Measurements from ENCODE around the gene AMIGO3.

Gene AMIGO3

GRCh38 chr3:49759226-49759625 lies 39.7 kb upstream of the AMIGO3 start:
- TF ChIP-seq POLR2AphosphoS5 (IDR thresholded peaks at IDR 0.05; ENCODE audit: low read depth): no peak
- TF ChIP-seq GABPA (IDR thresholded peaks at IDR 0.05; ENCODE audit: low read depth): no peak
- TF ChIP-seq, protein P1, sequence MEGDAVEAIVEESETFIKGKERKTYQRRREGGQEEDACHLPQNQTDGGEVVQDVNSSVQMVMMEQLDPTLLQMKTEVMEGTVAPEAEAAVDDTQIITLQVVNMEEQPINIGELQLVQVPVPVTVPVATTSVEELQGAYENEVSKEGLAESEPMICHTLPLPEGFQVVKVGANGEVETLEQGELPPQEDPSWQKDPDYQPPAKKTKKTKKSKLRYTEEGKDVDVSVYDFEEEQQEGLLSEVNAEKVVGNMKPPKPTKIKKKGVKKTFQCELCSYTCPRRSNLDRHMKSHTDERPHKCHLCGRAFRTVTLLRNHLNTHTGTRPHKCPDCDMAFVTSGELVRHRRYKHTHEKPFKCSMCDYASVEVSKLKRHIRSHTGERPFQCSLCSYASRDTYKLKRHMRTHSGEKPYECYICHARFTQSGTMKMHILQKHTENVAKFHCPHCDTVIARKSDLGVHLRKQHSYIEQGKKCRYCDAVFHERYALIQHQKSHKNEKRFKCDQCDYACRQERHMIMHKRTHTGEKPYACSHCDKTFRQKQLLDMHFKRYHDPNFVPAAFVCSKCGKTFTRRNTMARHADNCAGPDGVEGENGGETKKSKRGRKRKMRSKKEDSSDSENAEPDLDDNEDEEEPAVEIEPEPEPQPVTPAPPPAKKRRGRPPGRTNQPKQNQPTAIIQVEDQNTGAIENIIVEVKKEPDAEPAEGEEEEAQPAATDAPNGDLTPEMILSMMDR (IDR thresholded peaks at IDR 0.05; ENCODE audit: insufficient read depth, low read length): no peak
- no peak for TF ChIP-seq REST (IDR thresholded peaks at IDR 0.05; ENCODE audit: insufficient replicate concordance, low read depth)
- no peak for TF ChIP-seq SPI1 (IDR thresholded peaks at IDR 0.05; ENCODE audit: borderline replicate concordance, low read depth)
- H3K4me3 ChIP-seq (replicated peaks; ENCODE audit: insufficient read depth, low read length): no peak overlapping the region
- DNase-seq (ENCODE audit: low read depth in 1 of 2, low spot score in 1 of 2): no peak
- no peak overlapping the region for H3K27ac ChIP-seq (replicated peaks)
- no peaks in the 10 kb centered on the region for H3K27me3 ChIP-seq (ENCODE audit: insufficient read depth, poor library complexity, severe bottlenecking)

DNA sequence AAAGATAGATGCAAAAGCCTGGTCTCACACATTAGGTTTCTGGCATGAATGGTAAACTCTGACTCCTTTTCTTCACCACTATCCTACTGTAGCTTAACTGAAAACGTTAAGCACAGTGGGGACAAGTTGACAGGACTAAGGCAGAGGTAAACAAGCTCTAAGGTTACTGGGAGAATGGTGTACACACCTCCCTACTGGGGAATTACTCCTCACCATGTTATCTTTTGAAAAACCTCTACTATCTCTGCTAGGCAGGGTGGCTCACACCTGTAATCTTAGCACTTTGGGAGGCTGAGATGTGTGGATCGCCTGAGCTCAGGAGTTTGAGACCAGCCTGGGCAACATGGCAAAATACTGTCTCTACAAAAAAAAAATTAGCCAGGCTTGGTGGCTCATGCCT lies 37.7 kb upstream of the AMIGO3 start:
- TF ChIP-seq POLR2AphosphoS5 (IDR thresholded peaks at IDR 0.05; ENCODE audit: low read depth) (no peak), REST (IDR thresholded peaks at IDR 0.05; ENCODE audit: insufficient replicate concordance, low read depth) (no peak), GABPA (IDR thresholded peaks at IDR 0.05; ENCODE audit: low read depth) (no peak), SPI1 (IDR thresholded peaks at IDR 0.05; ENCODE audit: borderline replicate concordance, low read depth) (no peak)
- TF ChIP-seq, protein P1 (IDR thresholded peaks at IDR 0.05; ENCODE audit: insufficient read depth, low read length): no peak
- Histone ChIP-seq H3K27me3 (ENCODE audit: insufficient read depth, poor library complexity, severe bottlenecking) (no peaks in the 10 kb centered on the region), H3K4me3 (replicated peaks; ENCODE audit: insufficient read depth, low read length) (no peak overlapping the region), H3K27ac (replicated peaks) (no peak overlapping the region)
- no peak for DNase-seq (ENCODE audit: low read depth in 1 of 2, low spot score in 1 of 2)

GRCh38 chr3:49756036-49756435 lies 36.6 kb upstream of the AMIGO3 start:
- no peak for DNase-seq (ENCODE audit: low read depth in 1 of 2, low spot score in 1 of 2)
- no peak for TF ChIP-seq REST (IDR thresholded peaks at IDR 0.05; ENCODE audit: insufficient replicate concordance, low read depth)
- no peak for TF ChIP-seq SPI1 (IDR thresholded peaks at IDR 0.05; ENCODE audit: borderline replicate concordance, low read depth)
- TF ChIP-seq GABPA (IDR thresholded peaks at IDR 0.05; ENCODE audit: low read depth): no peak
- no peak for TF ChIP-seq POLR2AphosphoS5 (IDR thresholded peaks at IDR 0.05; ENCODE audit: low read depth)
- TF ChIP-seq, protein P1 (IDR thresholded peaks at IDR 0.05; ENCODE audit: insufficient read depth, low read length): no peak
- Histone ChIP-seq H3K4me3 (replicated peaks; ENCODE audit: insufficient read depth, low read length) (no peak overlapping the region), H3K27me3 (ENCODE audit: insufficient read depth, poor library complexity, severe bottlenecking) (no peaks in the 10 kb centered on the region), H3K27ac (replicated peaks) (no peak overlapping the region)

Measured in HL-60 (cell line).